Measurements from ENCODE around the gene SLC39A3. TPM values are rescaled to one million over a fixed set of nuclear protein-coding genes. Genes with fewer than 3 reads are reported as not detected.

Gene SLC39A3
- 33.8 and 34.3 TPM in 2 replicates for total RNA-seq

- CTCF ChIA-PET = interaction anchor here (1.0 to 1.5 kb wide), 4 partner anchors 10 to 103 kb away, joined by 3 to 5 read pairs (median 4); no protein-coding TSS in a partner anchor
- DNase-seq = peak; percentile 94
- no peak for TF ChIP-seq CTCF (IDR thresholded peaks at IDR 0.05)
- peaks cover 31% of the 10 kb centered on the region for H3K36me3 Mint-ChIP-seq (ENCODE audit: low read depth)
- intact Hi-C loops (cut with micrococcal nuclease) = loop anchor here (1.0 to 2.0 kb wide), 5 partner anchors 19 to 75 kb away; partner anchors contain the start of genes DIRAS1, GNG7 and SGTA
- peak; percentile 100 for ATAC-seq (ENCODE audit: low read depth)
- peak within 1 kb of the TSS; percentile 88 for H3K4me3 Mint-ChIP-seq
- H3K27me3 Mint-ChIP-seq = peaks cover 3% of the 10 kb centered on the region
- no peaks in the 10 kb centered on the region for H3K9me3 Mint-ChIP-seq
- H3K27ac Mint-ChIP-seq = peak within 1 kb of the TSS; percentile 65
- POLR2A ChIA-PET = interaction anchor here (0.8 to 1.5 kb wide), 9 partner anchors 14 to 103 kb away, joined by 3 to 11 read pairs (median 4); partner anchors contain the start of genes GNG7 and THOP1
- H3K4me1 Mint-ChIP-seq = peaks cover 28% of the 10 kb centered on the region
Measured at GRCh38 chr19:2739602-2740313, at the start of gene SLC39A3. SLC39A3 (minus strand) TSS chr19:2740017; CDS start chr19:2737257, 2,760 bp downstream.

- H3K36me3 Mint-ChIP-seq (ENCODE audit: low read depth) = peaks cover 22% of the 10 kb centered on the region
- peaks cover 66% of the 10 kb centered on the region for H3K4me1 Mint-ChIP-seq
- H3K27me3 Mint-ChIP-seq = no peaks in the 10 kb centered on the region
- DNase-seq = no peak
- no peak overlapping the region for H3K4me3 Mint-ChIP-seq
- intact Hi-C loops (cut with micrococcal nuclease) = no loop called here
- ATAC-seq (ENCODE audit: low read depth) = no peak
- H3K9me3 Mint-ChIP-seq = no peaks in the 10 kb centered on the region
- H3K27ac Mint-ChIP-seq = peak overlapping the region; percentile 46
- POLR2A ChIA-PET = no interaction called here
- CTCF ChIA-PET = no interaction called here
- TF ChIP-seq CTCF (IDR thresholded peaks at IDR 0.05) = no peak
Measured at GRCh38 chr19:2788237-2788636, 48.4 kb upstream of the SLC39A3 start.

GRCh38 chr19:2787115-2787514 lies 47.3 kb upstream of the SLC39A3 start:
- Mint-ChIP-seq H3K4me1 (peaks cover 69% of the 10 kb centered on the region), H3K27ac (no peak overlapping the region), H3K36me3 (ENCODE audit: low read depth) (peaks cover 18% of the 10 kb centered on the region), H3K4me3 (peak overlapping the region; percentile 32), H3K27me3 (no peaks in the 10 kb centered on the region), H3K9me3 (no peaks in the 10 kb centered on the region)
- DNase-seq (no peak), ATAC-seq (ENCODE audit: low read depth) (no peak)
- no peak for TF ChIP-seq CTCF (IDR thresholded peaks at IDR 0.05)
- ChIA-PET CTCF (no interaction called here), POLR2A (no interaction called here)
- intact Hi-C loops (cut with micrococcal nuclease) = no loop called here

- TF ChIP-seq CTCF (IDR thresholded peaks at IDR 0.05) = no peak
- intact Hi-C loops (cut with micrococcal nuclease) = loop anchor here (1.0 kb wide), 2 partner anchors 34 to 36 kb away; partner anchors contain the start of gene ZNF554
- no peaks in the 10 kb centered on the region for H3K27me3 Mint-ChIP-seq
- CTCF ChIA-PET = no interaction called here
- peaks cover 8% of the 10 kb centered on the region for H3K36me3 Mint-ChIP-seq (ENCODE audit: low read depth)
- no peaks in the 10 kb centered on the region for H3K9me3 Mint-ChIP-seq
- POLR2A ChIA-PET = interaction anchor here (0.5 to 1.3 kb wide), 10 partner anchors 33 to 695 kb away, joined by 3 to 8 read pairs (median 5); partner anchors contain the start of genes GADD45B, SLC39A3 and ZNF555
- peak within 1 kb of the TSS; percentile 83 for H3K27ac Mint-ChIP-seq
- DNase-seq = peak; percentile 93
- H3K4me1 Mint-ChIP-seq = peaks cover 86% of the 10 kb centered on the region
- peak; percentile 86 for ATAC-seq (ENCODE audit: low read depth)
- peak within 1 kb of the TSS; percentile 89 for H3K4me3 Mint-ChIP-seq
Measured at GRCh38 chr19:2785244-2785997, 45.6 kb upstream of the SLC39A3 start, which contains the start of gene THOP1. THOP1 (plus strand) TSS chr19:2785503; CDS start chr19:2785663, 160 bp downstream.

Data from activated B cell treated with CpG ODN at 0.5 μM for 24 hours (primary cell).